22Rv1 (cell line): ENCODE data around the gene ZNF469.

Experiments
- H3K27ac ChIP-seq: fragments of 450-650 bp; 2 replicates; pipeline ENCODE4 v1.5.1; 2017
- CTCF ChIP-seq: fragments of 450-650 bp; IDR thresholded peaks from 2 replicates; pipeline ENCODE4 v1.5.1; 2017; ENCODE audit warnings: mild to moderate bottlenecking
- ZFX ChIP-seq: fragments of 450-650 bp; IDR thresholded peaks from 2 replicates; pipeline ENCODE4 v1.6.1; 2017; ENCODE audit warnings: antibody characterized with exemption, borderline replicate concordance

Gene ZNF469

GRCh38 chr16:88380099-88380498 is 2.7 kb upstream of the ZNF469 start:
- TF ChIP-seq ZFX (no peak), CTCF (no peak)
- H3K27ac ChIP-seq, result no peak overlapping the region

- no peak for TF ChIP-seq CTCF
- no peak for TF ChIP-seq ZFX
- no peak overlapping the region for H3K27ac ChIP-seq
Measured at GRCh38 chr16:88380619-88381018, 2.1 kb upstream of the ZNF469 start.

- H3K27ac ChIP-seq, result no peak overlapping the region
Measured at GRCh38 chr16:88381820-88382451, 823 bp upstream of the ZNF469 start.

GRCh38 chr16:88383401-88384221 is 852 bp downstream of the ZNF469 start:
- no peak overlapping the region for H3K27ac ChIP-seq
- TF ChIP-seq ZFX (no peak), CTCF (peak; percentile 15; the same call in 1 of the 2 replicates)

More at GRCh38 chr16:88381820-88382451, 823 bp upstream of the ZNF469 start:
- TF ChIP-seq ZFX (no peak), CTCF (no peak)

GRCh38 chr16:88384222-88385111 is 1.7 kb downstream of the ZNF469 start:
- no peak overlapping the region for H3K27ac ChIP-seq
- TF ChIP-seq ZFX, result no peak
- no peak for TF ChIP-seq CTCF

GRCh38 chr16:88385112-88385594 is 2.4 kb downstream of the ZNF469 start:
- no peak for TF ChIP-seq CTCF
- TF ChIP-seq ZFX, result no peak
- H3K27ac ChIP-seq, result no peak overlapping the region
